Activated CD4-positive, alpha-beta T cell treated with anti-CD3 and anti-CD28 coated beads, Interleukin-2, amount 10 ng/mL, durations not matched to agents 24 days and 14 days (primary cell): Measurements from ENCODE around the gene GDPD1. TPM values are rescaled to one million over a fixed set of nuclear protein-coding genes. Genes with fewer than 3 reads are reported as not detected.
"Not testable (repeated sequence)": the region's sequence is repeated elsewhere in the genome, so short reads cannot be mapped to it uniquely, and the experiment has no call there.

ENCODE experiments used
- DNase-seq: peaks from one replicate; pipeline ENCODE4 v3.0.0; 2022
- H3K27ac Mint-ChIP-seq: one replicate; pipeline ENCODE4 v1.8.0; 2022; ENCODE audit warnings: mild to moderate bottlenecking, mixed read lengths
- H3K27me3 Mint-ChIP-seq: one replicate; pipeline ENCODE4 v1.8.0; 2022; ENCODE audit warnings: mixed read lengths
- H3K36me3 Mint-ChIP-seq: one replicate; pipeline ENCODE4 v1.8.0; 2022; ENCODE audit warnings: low read depth, mild to moderate bottlenecking, mixed read lengths
- H3K4me1 Mint-ChIP-seq: one replicate; pipeline ENCODE4 v1.8.0; 2021; ENCODE audit warnings: mixed read lengths
- H3K4me3 Mint-ChIP-seq: one replicate; pipeline ENCODE4 v1.8.0; 2022; ENCODE audit warnings: mild to moderate bottlenecking, moderate library complexity, mixed read lengths
- H3K9me3 Mint-ChIP-seq: one replicate; pipeline ENCODE4 v1.8.0; 2021; ENCODE audit warnings: mixed read lengths
- intact Hi-C: fragments of 100-400 bp; cut with micrococcal nuclease; formaldehyde crosslinking; loops from one replicate; pipeline ENCODE4 v1.15.1; 2023
- total RNA-seq: library from RNA; stranded (reverse); gene quantifications from 2 replicates; pipeline ENCODE4 v1.2.3, GENCODE V29; 2022

GDPD1 gene
- total RNA-seq, 1 donor from 2014 or later, result 1.8 TPM

DNA sequence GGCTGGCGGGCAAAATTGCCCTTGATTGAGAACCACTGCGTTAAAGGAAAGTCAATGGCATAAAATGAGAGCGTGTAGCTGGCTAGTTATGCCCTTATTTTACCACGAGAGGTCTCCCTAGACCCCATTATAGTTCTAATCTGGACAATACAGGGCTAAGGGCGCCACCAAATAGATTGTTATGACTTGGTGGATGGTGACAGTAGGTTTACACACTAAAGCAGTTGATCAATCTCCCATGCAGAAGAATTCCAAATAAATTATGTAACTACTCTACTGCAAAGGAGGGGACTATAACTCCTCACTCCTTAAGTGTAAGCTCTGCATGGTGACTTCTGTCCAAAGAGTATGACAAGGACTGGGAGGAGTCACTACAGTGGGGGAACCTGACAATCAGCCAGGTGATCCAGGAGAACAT lies 90.7 kb downstream of the GDPD1 start:
- Mint-ChIP-seq H3K27me3 (peaks cover 2% of the 10 kb centered on the region), H3K36me3 (no peaks in the 10 kb centered on the region), H3K9me3 (no peaks in the 10 kb centered on the region), H3K4me1 (peaks cover 5% of the 10 kb centered on the region), H3K4me3 (no peak overlapping the region), H3K27ac (peak overlapping the region; percentile 8)
- intact Hi-C loops, result loop anchor here (1.0 to 2.0 kb wide), 3 partner anchors 130 to 248 kb away; no protein-coding TSS in a partner anchor
- DNase-seq, result peak; percentile 88

DNA sequence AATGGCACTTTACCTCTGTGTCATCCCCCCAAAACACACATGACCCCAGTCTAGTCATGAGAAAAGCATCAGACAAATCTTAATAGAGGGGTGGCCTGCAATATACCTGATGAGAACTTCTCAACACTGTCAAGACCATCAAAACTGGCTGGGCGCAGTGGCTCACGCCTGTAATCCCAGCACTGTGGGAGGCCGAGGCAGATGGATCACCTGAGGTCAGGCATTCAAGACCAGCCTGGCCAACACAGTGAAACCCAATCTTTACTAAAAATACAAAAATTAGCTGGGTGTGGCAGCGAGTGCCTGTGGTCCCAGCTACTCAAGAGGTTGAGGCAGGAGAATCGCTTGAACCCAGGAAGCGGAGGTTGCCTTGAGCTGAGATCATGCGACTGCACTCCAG lies 91.2 kb downstream of the GDPD1 start:
- intact Hi-C loops, result loop anchor here (1.0 to 2.0 kb wide), 3 partner anchors 130 to 247 kb away; no protein-coding TSS in a partner anchor
- not testable (repeated sequence) for H3K27me3 Mint-ChIP-seq, H3K9me3 Mint-ChIP-seq, H3K4me3 Mint-ChIP-seq, DNase-seq, H3K4me1 Mint-ChIP-seq, H3K36me3 Mint-ChIP-seq
- H3K27ac Mint-ChIP-seq, result peak overlapping the region; percentile 8

DNA sequence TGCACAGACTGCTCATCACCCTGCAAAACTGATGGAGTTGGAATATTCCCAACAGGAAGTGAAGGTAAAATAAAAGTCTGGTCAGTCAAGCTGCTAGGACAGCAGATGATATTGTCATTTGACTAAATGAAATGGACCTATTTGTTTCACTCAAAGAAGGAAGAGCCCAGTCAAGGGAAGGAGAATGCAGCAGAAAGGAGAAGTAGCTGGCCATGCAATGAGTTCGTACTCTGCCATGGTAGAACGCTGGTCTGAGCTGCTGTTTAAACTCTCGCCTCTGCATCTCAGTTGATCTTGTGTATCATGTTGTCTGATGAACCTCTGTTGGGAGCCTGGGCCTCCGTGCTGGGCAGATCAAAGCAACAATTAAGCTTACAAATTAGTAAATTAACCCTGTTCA lies 95.6 kb downstream of the GDPD1 start:
- no peaks in the 10 kb centered on the region for H3K27me3 Mint-ChIP-seq
- H3K4me1 Mint-ChIP-seq, result peaks cover 4% of the 10 kb centered on the region
- no peaks in the 10 kb centered on the region for H3K36me3 Mint-ChIP-seq
- intact Hi-C loops, result no loop called here
- no peak overlapping the region for H3K4me3 Mint-ChIP-seq
- H3K9me3 Mint-ChIP-seq, result no peaks in the 10 kb centered on the region
- no peak overlapping the region for H3K27ac Mint-ChIP-seq
- no peak for DNase-seq

Other genes starting within 250 kb of the GDPD1 start
- gene TRIM37, start 113.6 kb upstream of the GDPD1 start, total RNA-seq, result 26.5 and 29.3 TPM in 2 replicates
- 60.5 and 62.2 TPM in 2 replicates for gene SKA2, start 65.3 kb upstream of the GDPD1 start, total RNA-seq
- 29.7 and 32.6 TPM in 2 replicates for gene PRR11, start 64.8 kb upstream of the GDPD1 start, total RNA-seq
- 23.9 and 25.2 TPM in 2 replicates for gene SMG8, start 10.5 kb upstream of the GDPD1 start, total RNA-seq
- gene YPEL2, start 111.1 kb downstream of the GDPD1 start, total RNA-seq, result 6.2 and 7.0 TPM in 2 replicates